Measurements from ENCODE around the gene MED4.
"Not testable (repeated sequence)": the region's sequence is repeated elsewhere in the genome, so short reads cannot be mapped to it uniquely, and the experiment has no call there.

Gene MED4

DNA sequence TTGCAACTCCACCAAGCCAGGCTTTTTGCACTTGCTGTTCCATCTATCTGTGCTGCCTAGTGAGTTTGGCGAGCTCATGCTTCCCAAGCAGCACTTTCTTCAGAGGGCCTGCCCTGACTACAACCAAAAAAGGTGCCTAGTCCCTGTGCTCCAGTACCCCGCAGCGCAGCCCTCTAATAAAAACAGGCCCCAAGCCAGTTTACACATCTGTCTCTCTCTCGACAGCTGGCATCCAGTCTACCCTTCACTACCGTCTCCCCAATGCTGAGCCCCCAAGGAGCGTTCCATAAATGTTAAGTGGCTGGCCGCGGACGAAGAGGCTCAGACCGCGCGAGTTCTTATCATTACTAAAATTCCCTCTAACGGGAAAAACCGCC, 512 bp downstream of the MED4 start:
- no peak for DNase-seq (ENCODE audit: low spot score)

DNA sequence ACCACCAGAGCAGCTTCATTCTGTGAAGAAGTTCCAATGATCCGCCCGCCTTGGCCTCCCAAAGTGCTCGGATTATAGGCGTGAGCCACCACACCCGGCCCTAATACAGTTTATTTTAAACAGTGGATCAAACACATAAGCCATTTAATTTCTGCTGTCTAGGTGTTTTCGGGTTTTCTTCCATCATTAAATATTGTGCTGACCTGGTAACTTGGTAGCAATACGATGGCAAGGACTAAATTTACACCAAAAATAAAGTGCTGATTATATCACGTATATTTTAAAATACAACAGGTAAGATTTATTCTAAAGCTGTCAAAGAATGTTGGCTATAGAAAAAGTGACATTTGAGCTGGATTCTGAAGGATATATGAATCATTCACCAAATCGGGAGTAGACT, 1.3 kb downstream of the MED4 start:
- DNase-seq (ENCODE audit: low spot score), result no peak

DNA sequence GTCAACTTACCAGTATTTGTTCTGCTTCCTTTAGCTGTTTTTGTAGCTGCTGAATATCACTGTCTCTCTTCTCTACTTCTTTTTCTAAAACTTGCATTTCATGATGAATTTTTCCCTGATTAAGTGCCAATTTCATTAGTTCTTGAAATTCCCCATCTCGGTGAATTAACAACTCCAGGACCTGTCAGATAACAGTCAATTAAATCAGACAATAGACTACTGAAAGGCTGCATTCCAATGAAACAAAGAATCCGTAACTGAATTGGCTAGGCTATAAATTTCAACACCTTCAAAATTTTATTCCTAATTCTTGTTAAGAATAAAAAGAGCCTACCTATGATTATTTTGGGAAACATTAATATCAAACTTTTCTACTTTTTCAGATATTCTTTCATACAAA, 8.6 kb downstream of the MED4 start:
- DNase-seq (ENCODE audit: low spot score), result no peak

DNA sequence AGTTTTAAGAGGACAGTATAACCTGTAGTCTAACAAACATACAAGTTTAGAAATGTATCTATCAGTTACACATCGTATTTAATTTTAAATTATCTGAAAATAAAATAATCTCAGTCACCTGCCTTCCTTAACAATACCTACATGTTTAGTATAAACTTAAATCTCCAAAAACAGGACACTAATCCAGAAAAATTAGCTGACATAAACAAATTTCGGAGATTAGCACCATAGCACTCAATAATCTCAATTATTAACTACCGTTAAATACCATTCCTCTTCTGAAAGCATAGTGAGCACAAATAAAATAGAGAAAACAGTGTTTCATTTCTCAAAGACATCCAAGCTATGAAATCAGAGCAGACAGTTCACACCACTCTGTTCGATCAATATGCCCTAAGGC, 13.2 kb downstream of the MED4 start:
- no peak for DNase-seq (ENCODE audit: low spot score)

DNA sequence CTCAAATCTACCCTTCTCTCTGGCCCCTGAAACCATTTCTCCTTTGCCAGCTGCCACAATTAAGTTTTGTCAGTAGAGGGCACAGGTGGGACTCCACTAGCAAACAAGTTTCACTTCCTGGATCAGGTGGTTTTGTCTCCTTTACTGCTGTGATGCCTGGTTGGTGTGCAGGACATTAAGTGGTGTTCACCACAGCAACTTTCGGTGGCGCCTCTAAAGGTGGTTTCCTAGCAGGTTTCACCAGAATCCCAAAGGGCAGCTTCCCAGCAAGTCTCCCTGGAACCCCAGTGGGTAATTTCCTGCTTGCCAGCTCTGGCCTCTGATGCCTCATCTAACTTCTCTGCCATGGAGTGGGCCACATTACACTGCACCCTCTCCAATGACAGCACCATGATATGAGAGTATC, 16.6 kb downstream of the MED4 start:
- no peak for DNase-seq (ENCODE audit: low spot score)

DNA sequence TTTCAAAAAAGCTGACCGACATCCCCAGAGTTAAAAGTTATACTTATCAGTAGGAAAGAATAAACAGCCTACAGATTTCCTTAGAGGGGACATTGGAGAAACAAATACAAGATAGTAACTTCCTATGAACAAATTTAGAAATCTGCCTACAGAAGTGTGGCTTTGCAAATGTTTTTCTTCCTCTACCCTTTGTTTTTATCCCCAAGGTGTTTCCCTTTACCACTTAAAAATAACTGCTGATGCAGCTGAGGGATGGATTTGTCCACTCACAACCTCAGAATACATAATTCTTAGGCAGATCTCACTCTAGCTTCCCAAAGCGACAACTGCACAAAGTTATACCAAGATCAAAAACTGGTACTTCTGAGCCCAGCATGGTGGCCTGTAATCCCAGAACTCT, 20.9 kb downstream of the MED4 start:
- DNase-seq (ENCODE audit: low spot score), result no peak

DNA sequence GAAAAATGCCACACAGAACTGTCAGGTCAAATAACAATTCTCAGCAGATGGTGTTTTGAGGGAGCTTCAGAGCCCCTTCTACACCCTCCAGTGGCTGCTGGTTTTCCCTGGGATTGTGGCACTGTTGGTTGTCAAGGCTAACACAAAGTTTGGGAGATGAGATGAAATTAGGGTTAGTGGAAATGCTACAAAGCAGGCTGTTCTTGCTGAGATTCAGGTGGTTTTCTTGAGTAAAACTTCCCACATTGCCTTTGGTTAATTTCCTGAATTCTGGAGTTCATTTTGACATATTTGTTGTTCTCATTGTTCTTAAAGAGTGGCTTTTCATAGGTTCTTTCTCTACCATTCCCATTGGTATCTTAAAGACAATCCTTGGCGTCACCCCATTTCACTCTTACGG, 22.1 kb downstream of the MED4 start:
- DNase-seq (ENCODE audit: low spot score), result no peak

DNA sequence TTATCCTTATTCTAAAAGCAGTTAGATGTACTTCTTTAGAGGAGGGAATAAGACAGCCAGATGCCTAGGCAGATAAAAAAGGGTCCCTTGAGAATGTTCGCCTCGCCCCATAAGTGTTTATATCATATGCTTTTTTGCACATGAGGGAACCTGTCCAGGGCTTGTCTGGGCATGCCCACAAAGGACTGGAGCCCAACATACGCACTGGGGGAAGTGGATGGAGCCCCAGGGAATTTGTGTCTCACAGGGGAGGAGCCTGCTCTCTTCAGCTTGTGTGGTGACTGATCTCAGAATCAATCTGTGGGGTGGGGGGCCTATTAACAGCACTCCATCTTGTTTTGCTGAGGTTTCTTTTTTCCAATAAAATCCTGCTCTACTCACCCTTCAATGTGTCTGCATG, 22.6 kb downstream of the MED4 start:
- no peak for DNase-seq (ENCODE audit: low spot score)

DNA sequence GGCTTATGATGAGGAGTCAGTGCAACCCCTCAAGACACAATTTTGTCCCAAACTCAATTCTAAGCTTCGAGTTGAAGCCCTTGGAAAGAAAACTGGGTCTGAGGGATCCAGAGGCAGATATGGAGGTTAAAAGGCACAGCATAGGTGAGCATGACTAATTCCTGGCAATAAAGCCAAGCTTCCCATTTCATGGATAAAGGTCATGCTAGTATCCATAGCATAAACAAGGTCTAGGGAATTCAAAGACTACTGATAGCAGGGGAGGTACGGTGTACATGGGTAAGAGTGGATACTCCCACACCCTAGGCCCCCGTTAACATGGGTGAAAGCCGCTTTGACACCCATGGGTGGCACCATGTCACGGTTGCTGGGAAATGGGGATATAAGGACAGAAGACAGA, 24.0 kb downstream of the MED4 start:
- DNase-seq (ENCODE audit: low spot score), result no peak

DNA sequence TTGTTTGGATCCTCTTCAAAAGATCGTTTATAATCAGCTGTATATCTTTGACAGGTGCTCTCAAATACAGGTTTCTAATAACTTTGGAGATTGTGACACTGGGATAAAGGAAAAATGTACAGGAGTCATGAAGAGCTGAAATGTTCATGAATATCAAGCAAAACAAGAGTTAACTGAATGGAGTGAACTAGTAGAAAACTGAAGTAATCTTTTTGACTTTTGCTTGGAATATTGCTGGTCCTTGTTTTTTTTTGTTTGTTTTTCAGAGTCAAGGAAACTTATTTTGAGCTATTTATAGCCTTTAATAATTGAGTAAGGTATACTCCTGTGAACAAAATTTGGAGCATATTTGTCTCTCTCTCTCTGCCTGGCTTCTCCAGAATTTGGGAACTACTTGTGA, 25.3 kb downstream of the MED4 start:
- no peak for DNase-seq (ENCODE audit: low spot score)

DNA sequence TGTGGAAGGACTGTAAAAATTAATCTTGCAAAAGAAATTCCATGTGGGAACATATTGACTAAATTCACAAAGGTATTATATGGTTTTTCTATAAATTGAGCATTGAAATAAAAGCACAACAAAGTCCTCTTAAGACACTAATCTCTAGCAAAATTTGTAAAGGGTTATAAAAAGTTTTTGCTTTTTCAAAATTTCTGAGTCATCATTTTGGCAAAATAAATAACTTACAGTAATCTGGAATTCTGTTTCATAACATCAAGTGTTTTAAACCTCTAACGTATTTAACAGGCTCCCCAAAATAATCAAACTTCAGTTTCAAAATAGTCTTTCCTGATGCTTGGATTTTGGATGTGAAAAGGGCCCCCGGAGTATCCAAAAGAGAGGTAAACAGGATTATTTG, 26.0 kb downstream of the MED4 start:
- no peak for DNase-seq (ENCODE audit: low spot score)

DNA sequence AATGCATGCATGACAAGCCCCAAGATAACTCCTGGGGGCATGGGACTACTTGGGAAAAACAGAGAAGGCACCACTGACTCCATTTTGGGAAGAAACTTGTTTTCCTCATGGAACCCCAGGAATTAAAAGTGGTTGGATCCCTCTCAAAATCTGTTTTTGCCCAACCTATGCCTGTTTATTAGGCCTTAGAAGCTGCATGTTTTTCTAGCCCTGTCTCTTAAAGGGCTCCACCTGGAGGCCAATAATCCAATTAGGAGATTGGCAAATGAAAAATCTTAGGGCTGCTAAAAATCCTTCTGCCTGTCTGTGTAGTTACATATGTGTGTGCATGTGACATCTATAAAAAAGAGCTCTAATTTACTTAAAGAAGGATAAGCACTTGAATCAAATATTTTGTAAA, 26.9 kb downstream of the MED4 start:
- no peak for DNase-seq (ENCODE audit: low spot score)

DNA sequence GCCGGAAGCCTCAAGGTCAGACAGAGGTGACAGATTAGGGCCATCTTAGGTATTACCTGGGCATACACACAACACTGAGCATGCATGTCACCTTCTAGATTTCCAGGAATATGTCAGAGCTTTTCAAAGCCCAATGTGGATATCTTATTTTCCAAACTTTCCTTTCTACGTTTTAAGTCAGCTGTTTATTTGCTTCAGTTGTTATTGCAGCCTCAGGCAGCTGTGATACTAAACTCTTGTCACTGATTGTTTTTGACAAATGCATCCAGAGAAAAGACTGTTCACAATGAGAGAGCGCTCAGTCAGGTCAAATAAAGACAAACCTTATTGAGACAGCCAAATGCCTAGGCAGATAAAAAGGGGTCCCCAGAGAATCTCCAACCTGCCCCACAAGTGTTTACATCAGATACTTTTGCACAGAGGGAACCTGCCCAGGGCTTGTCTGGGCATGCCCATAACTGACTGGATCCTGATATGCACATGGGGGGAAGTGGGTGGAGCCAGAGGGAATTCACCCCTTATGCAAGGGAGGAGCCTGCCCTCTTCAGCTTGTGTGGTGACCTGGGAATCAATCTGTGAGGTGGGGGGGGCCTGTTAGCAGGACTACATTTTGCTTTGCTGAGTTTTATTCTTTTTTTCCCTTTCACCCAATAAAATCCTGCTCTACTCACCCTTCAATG, 28.5 kb downstream of the MED4 start:
- DNase-seq (ENCODE audit: low spot score), result peak; percentile 77

DNA sequence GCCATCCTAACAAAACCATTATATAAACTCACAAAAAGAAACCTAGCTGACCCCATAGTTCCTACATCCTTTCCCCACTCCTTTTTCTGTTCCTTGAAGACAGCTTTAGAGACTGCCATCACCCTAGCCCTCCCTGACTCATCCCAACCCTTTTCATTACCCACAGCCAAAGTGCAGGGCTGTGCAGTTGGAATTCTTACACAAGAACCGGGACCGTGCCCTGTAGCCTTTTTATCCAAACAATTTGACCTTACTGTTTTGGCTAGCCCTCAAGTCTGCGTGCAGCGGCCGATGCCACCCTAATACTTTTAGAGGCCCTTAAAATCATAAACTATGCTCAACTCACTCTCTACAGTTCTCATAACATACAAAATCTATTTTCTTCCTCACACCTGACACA, 35.0 kb downstream of the MED4 start:
- not testable (repeated sequence) for DNase-seq (ENCODE audit: low spot score)

DNA sequence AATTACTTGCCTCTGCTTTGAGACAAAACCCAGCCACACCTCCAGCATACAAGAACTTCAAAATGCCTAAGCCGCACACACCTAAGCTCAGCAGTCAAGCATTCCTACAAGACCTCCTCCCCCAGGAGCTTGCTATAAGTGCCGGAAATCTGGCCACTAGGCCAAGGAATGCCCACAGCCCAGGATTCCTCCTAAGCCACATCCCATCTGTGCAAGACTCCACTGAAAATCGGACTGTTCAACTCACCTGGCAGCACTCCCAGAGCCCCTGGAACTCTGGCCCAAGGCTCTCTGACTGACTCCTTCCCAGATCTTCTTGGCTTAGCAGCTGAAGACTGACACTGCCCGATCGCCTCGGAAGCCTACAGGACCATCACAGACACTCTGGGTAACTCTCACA, 36.4 kb downstream of the MED4 start:
- not testable (repeated sequence) for DNase-seq (ENCODE audit: low spot score)

DNA sequence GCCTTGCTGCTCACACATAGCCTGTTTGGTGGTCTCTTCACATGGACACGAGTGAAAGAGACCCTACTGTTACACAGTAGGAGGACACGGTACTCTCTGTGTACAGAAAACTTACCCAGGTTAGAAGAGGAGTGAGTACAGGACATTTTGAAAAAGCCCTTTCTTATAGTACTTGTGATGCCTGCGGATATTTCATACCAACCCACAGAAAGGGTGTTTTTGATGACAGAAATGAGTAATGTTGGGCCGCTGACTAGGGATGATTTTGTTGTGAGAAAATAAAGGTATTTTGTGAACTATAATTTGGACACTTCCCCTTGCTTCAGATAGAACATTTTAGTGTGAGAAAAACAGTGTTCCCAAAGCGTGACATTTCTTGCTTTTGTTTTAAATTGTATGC, 39.2 kb downstream of the MED4 start:
- DNase-seq (ENCODE audit: low spot score), result no peak

DNA sequence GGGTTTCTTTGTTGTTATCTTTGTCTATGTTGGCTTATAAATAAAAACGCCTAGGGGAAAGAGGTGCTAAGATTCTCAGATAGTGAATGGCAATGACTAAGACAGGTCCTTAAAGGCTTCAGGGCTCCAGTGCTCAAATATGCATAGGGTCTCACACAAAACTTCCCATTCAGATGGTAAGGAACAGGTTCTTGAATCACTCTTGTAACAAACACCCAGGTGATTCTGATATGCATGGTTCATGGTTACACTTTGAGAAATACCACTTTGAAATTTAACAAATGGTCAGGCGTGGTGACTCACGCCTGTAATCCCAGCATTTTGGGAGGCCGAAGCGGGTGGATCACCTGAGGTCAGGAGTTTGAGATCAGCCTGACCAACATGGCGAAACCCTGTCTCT, 40.3 kb downstream of the MED4 start:
- DNase-seq (ENCODE audit: low spot score), result no peak

DNA sequence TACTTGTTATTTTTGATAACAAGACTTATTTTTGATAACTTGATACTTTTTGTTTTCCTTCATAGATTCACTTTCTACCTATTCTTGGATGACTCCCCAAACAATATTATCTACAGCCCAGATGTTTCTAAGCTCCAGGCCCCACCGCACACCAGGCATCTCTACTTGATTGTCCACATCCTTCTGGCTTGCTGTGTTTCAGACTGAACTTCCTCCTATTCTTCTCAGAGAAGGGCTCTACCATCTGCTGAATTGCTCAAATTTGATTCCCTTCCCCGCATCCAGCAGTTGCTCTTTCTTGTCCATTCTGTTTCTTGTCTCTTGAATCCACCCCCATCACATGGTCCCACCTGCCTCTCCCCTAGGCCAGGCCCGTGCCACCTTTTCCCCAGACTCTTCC, 44.4 kb downstream of the MED4 start:
- DNase-seq (ENCODE audit: low spot score), result no peak

DNA sequence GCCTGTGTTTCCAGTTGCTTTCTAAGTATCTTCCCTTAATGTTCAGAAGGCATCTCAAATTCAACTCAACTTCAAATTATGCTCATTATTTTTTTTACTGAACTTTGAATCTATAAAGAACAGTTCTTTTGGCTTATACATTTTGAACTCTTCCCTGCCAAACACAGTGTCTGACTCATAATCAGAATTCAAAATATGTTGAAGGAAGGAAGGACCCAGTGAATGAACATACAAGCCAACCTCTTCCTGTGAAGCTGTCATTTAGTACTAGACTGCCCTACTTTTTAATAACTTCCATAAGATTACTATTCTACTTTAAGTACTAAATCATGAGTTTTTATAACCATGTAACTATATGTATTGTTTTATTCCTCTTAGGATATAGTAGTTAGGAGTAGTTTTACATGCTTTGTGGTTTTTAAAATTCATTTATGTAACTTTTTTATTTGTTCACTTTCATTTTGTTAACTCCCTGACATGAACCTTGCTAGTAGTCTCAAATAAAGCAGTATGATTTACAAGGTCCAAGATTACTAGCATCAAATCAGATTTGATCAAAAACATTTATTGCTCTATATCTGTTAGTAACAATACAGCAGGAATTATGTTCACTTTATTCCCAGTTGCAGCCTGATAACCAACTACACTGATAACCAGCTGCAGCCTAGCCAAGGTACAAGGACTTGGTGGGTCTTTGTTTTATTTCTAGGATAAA, 51.0 kb downstream of the MED4 start:
- no peak for DNase-seq (ENCODE audit: low spot score)

DNA sequence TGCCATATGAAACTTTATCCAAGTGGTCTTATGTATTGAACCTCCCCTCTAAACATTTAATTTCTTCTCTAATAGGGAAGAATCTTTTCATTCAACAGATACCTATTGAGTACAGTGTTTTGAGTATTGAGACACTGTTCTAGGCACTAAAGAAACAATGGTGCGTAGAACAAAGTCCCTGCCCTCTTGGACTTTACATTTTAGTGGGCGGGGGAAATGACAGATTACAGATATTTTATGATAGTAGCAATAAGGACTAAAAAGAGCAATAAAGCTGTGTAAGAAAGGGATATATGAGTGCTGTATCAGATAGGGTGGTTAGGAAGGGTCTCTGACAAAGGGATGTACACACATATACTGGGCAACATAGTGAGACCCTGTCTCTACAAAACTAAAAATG, 52.0 kb downstream of the MED4 start:
- no peak for DNase-seq (ENCODE audit: low spot score)

DNA sequence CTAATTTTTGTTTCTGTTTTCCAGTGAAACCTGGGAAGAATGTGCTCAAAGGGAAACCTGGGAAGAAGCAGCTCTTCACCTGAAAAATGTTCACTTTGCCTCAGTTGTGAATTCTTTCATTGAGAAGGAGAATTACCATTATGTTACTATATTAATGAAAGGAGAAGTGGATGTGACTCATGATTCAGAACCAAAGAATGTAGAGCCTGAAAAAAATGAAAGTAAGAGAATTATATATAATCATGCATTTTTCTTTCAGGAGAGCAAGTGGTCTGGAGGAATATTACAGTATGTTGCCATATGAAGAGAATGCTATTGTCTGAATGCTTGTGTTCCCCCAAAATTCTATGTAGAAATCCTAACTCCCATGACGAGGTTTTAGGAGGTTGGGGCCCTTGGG, 54.0 kb downstream of the MED4 start:
- no peak for DNase-seq (ENCODE audit: low spot score)

DNA sequence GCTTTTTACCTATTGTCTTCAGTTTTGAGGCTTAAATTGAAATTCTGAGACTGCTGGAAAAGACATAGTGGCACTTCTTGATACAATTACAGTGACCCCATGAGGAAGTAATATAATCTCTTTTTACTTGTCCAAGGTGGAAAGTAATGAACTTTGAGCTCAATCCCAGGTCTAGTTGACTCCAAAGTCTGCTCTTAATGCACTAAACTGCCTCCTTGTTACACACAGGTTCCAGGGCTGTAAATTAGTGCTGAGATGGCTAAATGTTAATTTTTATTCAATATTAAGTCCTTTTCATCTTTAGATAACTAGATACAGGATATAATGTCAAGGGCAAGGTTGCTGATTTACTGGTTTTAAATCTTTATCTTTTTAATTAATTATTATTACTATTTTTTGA, 54.9 kb downstream of the MED4 start:
- no peak for DNase-seq (ENCODE audit: low spot score)

DNA sequence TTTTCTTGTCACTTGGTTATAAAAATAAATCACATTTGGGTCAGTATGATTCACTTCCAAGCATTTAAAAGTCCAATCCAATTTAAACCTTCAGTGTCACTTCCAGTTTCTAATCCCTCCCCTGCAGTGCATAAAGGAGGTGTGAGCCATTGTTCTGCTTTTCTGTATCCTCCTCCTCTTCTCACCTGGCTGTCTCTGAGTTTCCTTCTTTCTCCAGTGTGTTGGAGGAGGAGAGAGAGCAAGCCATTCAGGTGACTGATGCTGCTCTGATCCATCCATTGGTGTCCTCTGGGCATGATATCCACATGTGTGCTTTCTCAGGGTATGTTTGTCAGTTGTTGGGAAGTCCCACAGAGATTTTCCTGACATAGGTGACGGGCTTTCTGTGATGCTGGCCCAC, 56.1 kb downstream of the MED4 start:
- no peak for DNase-seq (ENCODE audit: low spot score)
